Measurements from ENCODE around the gene RRM2.

The RRM2 gene

DNA sequence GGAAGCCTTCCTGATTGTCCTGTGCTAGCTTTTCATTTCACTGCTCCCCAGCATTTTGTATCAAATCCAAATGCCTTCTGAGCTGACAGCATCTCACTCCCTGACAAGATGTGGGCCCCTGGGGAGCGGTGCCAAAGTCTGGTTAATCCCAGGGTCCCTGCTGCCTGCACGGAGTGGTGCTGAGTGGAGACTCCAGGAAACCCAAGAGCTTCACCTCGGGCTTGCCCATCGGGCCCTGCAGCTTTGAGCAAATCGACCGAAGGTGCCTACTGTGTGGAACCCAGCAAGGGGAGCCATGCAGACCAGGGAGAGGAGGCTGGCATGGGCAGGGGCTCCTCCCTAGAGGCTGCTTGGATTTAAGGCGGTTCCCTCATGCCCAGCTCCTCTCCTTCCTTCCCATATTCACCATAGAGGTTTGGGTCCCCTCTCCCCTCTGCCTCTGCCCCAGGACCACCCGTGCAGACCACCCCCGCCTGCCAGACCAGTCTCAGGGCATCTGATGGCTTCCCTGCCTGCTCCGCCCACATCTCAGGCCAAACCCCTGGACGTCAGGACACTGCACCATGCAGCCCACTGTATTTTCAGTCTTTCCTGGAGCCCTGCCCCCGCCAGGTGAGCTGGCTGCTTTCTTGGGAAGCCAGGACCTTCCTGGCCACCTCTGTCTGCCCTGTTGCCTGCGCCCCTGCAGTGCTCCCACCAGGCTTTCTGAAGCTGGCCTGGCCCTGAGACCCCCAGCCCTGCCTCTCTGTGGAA is 37.8 kb downstream of the RRM2 start:
- no peak for DNase-seq

DNA sequence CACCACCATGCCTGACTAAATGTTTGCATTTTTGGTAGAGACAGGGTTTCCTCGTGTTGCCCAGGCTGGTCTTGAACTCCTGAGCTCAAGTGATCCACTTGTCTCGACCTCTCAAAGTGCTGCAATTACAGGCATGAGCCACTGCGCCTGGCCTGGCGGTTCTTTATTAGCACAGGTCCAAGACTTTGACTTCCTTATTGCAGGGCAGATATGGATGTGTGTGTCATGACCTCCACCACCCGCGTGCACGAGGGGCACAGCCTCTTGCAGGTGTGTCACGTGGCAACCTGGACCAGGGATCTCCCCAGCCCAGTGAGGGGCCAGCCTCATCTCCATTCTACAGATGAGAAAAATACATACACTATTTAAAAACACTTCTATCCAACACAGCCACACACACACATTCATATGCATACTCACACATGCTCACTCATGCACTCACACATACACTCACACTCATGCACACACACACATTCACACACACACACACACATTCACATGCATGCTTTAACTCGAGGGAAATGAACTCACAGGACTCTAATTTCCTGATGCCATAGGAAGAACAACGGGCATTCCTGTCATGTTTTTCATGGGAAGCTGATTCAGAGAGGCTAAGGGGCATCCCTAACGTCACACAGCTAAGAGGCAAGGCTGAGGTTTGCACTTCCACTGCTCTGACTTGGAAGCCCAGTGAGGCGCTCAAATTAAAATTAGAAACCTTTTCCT is 38.8 kb downstream of the RRM2 start:
- no peak for DNase-seq

DNA sequence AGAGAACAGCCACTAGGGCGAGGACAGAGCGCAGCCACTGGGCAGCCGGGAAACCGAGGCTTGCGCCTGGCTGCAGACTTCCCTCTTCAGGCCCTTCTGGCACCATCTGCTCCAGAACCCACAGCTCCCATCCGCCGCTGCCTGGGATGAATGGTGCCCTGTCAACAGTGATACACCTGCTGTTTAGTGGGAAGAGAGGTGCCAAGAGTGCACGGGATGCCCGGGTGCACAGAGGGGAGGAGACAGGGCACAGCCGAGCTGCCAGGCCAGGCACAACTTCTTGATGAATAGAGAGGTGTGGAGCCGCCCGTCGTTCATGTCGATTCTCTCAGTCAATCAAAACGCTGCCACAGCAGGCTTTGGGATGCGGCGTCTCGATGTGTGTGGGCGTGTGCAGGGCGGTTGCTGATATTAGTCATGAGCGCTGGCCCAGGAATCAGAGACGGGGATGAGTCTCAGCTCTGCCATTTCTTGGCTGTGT is 39.5 kb downstream of the RRM2 start:
- no peak for DNase-seq

DNA sequence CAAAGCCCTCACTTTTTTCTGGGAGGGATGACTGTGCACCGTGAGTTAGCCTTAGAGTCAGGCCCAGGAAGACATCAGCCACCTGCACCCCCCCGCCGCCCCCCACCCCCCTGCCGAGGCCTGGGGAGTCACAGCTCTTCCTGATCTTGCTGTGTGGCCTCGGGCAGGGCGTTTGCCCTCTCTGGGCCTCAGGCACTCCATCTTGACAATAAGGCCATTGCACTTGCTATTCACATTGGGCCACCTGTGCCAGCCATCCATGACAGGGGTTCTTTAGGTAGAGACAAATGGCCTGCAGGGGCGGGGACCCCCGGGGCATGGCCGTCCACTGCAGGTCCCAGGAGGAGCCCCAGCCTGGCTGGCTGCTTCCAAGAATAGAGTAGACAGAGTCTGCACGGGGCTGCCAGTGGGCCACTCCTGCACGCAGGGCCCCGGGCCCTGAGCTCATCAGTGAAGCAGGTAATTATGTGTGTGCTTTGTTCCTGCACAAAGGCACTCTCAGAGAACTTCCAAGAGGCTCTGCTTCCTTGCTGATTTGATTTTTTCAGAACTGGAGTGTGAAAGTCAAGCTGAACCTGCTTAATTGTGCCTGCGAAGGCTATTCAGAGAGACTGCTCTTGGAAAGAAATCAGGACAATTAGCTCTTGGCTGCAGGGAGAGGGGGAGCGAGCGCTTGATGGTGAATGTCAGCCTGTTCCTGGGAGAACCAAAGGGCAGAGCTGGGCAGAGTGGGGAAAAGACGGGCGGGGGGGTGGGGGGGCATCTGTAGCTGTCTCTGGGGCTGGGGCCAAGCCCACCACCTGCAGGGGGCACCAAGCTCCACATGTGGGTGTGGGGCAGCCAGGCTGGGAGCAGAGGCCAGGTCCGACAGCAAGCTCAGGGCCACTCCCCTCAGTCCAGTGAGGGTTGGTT is 40.3 kb downstream of the RRM2 start:
- DNase-seq, result no peak

DNA sequence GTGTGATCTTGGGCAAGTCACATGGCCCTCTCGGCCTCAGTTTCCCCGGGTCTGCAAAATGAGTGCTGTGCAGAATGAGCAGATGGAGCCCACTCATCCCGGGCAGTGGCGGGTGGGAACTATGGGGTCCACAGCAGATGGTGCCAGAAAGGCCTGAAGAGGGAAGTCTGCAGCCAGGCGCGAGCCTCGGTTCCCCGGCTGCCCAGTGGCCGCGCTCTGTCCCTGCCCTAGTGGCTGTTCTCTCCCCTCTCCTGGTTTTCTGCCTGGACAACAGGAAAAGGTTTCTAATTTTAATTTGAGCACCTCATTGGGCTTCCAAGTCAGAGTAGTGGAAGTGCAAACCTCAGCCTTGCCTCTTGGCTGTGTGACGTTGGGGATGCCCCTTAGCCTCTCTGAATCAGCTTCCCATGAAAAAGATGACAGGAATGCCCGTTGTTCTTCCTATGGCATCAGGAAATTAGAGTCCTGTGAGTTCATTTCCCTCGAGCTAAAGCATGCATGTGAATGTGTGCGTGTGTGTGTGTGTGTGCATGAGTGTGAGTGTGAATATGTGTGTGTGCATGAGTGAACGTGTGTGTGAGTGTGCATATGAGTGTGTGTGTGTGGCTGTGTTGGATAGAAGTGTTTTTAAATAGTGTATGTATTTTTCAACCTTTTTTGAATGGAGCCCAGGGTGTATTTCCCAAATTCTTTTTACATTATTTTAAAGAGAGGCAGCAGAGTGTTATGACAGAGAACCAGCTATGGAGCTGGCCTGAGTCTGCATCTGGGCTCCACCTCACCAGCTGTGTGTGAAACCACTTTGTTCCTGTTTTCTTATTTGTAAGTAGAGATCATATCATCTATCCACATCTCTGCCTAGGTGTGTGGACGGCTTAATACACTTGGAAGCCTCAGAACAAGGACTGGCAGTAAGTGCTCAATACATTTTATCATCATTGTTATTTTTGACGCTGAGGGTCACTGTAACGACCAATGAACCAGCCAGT is 41.3 kb downstream of the RRM2 start:
- DNase-seq, result no peak

DNA sequence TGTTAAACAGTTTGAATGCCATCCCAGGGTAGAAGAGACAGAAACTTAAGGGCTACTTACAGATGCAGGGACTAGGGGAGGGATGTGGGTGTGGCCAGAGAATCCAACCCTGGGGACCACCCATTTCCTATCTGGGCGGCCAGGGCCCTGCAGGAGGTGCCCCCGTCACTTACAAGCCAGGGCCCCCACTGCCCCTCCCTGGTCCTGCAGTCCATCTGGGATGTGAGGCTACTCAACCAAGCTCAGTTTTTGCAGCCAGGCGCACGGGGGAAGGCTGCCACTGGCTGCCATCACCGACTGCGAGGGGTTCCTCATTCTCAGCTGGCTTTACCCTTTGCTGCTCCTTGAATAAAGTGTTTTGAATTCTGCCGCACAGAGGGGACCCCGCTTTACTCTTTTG is 42.1 kb downstream of the RRM2 start:
- DNase-seq, result no peak

DNA sequence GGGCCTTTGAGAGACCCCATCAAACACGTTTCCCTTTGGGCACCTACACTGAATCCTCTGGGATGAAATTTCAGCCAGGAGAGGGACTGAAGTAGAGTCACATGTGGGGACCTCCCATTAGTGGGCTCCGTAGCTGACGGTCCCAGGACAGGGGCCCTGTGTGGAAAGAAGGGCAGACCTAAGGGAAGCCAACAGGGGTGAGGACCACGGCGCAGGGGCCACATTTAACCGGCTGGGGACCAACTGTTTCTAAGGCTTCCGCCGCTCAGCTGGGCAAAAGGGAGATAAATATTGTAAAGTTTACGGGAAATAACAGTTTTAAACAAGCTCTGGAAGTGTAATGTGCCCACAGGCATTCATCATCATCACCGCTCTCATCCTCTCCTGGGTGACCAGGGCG is 42.7 kb downstream of the RRM2 start:
- DNase-seq, result no peak

DNA sequence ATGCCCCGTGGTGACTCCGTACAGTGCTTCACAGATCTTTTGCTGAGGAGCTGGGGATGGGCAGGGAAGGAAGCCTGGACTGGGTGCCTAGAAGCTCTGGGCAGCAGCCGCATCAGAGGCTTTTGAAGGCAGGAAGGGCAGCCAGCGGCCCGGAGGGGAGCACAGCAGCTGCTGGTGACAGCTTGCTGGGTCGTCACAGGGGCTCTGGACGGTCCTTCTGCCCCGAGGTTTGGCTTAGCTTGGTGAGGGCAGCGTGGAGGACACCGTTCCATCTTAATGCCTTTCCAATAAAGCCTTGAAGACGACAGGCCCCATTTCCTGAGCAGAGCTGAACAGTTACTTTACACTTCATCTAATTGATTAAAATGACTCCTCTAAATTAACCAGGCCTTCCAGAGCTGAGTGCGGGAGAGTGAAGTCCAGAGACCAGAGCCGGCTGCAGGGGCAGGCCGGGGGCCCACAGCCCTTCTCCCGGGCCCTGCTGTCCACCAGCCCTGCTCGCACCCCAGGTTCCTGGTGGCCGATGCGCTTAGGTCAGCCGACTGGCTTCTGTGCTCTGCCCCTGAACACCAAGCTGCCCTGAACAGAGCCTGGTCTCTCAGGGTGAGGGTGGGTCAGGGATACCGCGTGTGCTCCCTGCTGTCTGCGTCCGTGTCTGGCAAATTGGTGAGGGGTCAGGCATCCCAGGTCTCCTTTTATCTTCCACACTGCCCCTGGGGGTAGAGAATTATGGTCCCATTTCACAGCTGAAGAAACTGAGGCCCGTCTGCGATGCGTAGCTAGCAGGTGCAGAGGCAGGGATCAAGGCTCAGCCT is 43.5 kb downstream of the RRM2 start:
- no peak for DNase-seq

DNA sequence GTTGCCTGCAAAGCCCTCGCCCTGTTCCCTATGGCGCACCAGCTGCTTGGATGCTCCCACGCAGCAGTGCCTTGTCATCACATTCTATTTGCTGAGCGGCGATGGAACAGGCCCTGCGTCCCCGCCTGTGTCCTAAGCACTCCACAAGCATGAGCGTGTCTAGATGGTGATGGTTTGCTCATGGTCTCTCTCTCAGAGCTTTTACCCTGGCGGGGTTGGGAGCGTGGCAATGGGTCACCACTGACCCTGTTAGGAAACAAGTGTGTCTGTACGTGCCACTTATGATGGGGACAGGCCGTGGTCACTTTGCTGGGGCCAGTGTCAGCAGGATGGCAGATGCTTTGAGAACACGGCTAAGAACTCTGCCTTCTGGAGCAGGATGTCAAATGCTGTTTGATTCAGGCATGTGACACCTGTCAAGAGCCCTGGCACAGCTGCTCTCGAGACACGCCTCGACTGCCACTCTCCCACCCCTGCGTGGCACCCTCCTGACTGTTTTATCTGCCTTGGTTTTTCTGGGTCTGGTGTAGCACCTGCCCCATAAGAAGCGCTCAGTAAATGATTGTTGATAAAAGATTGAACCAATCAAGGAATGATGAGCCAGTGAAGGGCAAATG is 44.2 kb downstream of the RRM2 start:
- DNase-seq, result no peak

DNA sequence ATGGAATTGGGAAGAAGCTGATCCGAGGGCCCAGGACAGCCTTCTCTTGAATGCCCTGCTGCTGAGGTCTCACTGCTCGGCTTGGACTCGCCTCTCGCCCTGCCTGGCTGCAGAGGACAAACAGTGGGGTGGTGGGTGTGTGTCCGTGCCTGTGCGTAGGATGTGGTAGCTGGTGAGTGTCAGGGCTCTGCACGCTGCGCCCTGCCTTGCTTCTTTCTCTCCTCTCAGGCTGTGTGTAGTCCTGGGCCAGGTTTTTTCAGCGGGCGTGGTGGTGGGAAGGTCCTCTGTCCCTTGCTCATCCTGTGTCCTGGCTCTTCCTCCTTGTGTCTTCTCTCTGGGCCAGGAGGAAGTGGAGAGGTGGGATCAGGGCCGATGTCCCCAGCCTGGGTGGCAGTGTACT is 44.8 kb downstream of the RRM2 start:
- DNase-seq, result no peak

DNA sequence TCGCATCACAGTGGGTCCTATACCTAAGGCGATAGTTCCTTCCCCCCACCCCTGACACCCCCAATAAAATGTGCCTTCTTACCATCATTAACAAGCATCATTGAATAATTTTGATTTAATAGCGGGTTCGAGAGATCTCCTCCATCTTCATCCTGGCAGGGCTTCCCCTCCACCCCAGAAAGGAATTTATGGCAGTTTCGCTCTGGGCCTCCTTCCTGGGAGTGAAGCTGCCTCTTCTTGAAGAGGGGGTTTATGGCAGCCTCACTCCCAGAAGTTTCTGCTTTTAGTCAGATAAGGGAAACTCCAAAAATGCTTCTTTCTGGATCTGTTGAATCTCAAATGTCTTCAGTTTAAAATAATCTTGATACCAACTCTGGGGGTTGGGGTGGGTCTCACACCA is 45.7 kb downstream of the RRM2 start:
- no peak for DNase-seq

DNA sequence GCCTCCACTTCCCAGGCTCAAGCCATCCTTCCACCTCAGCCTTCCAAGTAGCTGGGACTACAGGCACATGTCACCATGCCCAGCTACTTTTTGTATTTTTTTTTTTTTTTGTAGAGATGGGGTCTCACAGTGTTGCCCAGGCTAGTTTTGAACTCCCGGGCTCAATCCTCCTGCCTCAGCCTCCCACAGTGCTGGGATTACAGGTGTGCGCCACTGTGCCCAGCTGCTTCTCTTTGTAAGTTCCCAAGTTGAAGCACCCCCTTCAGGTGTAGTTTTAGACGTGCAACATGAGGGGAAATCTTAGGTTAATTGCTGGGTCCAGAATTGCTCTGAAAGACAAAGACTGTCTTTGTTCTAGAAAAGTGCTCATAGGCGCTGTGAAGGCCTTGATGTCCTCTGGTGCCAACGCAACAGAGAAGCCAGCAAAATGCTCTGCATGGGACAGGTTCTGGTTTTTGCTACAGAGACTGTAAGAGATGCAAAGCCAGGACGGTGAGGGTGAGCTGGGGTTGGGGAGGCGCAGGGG is 46.6 kb downstream of the RRM2 start:
- no peak for DNase-seq

DNA sequence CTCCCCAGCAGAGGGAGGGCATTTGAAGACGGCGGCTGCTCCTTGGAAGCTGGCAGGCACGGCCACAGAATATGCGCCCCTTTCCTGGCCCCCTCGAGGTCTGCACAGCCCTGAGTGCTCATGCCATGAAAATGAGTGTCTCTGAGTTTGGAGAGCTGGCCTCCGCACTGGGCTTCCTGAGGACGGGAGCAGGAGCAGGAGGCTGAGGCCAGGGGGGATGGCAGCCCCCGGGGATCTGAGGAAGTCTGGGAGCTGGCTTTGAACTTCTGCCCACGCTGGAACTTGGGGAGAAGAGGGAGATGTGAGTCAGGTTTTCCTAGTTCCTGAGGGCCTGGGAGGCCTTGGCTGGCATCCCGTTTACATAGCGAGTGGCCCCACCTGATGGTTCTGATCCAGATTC is 47.0 kb downstream of the RRM2 start:
- no peak for DNase-seq

DNA sequence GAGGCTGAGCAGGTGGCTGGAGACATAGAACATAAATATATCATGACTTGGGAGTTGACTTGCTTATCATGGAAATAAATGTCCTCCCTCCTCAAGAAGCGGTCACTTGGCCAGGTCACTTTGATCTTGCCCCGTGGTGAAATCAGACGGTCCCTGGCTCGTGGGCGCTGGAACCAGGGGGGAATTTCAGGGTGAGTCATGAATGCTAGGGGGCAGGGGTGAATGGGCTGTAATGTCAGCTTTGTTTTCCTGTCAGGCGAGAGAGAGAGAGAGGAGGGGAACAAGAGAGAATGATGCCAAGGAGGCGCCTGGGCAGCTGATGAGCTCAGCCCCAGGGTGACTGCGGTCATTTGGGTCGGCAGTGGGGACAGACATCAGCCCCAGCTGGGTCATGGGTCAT is 47.7 kb downstream of the RRM2 start:
- DNase-seq, result no peak

DNA sequence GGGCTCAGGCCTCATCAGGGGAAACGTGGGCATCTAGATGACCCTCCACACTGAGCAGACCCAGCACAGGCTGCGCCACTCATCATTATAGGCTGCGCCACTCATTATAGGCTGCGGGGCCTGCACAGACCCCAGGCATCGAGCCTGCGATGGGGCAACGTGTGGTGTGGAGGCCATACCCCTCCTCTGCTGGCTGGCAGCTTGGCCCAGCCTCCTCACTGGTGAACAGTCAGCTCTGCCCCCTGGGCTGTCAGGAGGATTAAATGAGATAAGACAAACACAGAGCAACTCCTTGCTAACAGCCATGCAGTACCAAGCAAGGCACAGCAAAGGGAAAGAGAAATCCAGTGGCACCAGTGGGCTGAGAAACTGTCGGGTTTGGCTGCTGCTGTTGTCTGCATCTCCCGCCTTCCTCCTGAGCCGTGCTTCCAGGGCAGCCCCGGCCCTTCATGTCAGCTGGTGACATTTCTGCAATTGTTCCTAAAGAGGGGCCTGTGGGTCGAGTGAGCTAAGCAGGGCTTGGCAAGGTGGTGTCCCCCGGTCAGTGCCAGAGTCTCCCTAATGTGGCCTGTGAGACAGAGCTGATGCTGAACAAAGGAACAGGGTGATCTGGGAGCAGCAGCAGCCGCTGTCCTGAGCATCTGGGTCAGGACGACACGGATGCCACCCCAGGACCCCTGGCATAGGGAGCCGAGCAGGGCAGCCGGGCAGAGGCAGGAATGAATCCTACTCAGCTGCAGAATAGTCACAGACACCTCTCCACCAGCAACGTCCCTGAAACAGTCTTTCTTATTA is 48.7 kb downstream of the RRM2 start:
- no peak for DNase-seq

DNA sequence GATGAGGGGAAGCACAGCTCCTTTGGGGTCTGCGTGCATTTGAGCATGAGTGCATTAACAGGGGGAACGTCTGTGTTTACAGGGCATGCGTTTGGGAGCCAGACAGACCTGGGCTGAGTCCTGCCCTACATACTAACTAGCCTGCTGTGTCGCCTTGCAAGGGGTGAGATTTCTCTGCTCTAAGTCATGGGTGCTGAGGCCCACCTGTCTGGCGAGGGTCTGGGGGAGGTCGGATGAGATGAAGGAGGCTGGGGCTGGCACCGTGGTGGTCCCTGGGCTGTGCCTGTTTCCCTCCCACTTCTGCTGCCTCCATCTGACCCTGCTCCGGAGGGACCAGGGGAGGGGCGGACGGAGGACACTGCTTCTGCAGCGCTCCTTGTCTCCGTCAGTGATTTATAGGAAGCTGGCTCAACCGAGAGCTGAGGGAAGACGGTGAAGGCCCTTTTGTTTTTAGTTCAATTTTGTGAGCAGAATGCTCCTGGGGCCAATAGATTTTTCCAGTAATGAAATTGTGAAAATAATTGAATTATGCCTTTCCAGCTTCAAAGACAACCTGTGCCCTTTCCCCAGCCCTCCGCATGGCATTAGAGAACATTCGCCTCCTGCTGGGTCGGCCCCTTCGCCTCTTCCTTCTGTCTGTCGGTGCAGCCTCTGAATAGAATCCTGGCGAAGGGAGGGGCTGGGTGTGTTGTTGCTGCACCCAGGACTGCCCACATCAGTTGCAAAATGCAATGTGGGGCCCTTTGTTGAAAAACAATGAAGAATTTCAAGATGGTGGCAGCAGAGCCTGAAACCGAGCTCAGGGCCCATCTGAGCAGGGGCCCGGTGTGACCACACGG is 49.7 kb downstream of the RRM2 start:
- no peak for DNase-seq

DNA sequence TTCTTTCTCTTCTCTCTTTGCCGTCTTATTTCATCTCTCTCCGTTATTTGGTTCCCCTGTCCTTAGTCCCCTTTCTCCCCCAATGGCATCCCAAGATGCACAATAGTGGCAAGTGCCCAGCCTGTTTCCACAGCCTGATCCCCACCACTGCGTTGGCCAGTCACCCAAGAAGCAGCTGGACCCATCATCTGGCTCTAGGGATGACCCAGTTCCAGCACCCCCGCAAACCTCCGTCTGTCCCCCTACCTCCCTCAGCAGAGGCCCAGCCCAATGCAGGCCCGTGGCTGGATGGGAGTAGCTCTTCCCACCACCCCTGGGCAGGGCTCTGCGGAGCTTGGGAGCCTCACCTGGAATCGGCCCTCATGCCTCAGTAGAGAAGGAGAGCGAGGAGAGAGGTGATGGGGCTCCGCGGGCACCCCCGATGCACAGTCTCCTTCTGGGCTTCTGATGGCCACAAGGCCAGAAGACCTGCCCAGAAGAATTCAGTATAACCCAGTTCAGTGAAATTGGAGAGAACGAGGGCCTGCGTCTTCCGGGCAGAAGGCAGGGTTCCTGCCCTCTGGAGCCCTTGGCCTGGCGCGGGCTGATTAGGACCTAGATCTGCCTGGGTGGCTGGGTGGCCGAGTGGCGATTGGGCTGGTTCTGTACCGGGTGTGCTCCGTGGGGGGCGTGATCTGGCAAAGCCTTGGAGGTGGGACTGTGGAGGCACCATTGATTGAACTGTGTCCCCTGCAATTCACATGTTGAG is 50.9 kb downstream of the RRM2 start:
- DNase-seq, result no peak

DNA sequence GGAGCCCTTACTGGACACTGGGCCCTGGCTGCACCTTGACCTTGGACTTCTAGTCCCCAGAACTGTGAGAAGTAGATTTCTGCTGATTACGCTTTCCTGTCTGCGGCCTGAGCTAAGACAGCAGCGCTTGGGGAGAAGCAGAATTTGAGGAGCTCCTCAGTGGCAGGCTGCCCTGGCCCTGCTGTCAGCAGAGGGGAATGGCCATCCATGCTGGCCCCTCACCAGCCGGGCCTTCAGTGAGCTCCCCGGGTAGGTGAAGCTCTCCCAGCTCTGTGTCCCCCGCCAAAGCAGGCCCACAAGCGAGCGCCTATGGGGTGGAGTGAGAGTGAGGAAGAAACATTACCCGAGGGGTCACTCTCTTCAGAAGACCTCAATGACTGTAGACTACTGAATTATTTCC is 51.6 kb downstream of the RRM2 start:
- no peak for DNase-seq

Measured in stimulated activated CD4-positive, alpha-beta T cell treated with anti-CD3 and anti-CD28 coated beads, Interleukin-12 subunit alpha, Interleukin-12 subunit beta, amount 100 ng/mL, for 4 hours (primary cell).